ENCODE data around the gene RNF11.

The RNF11 gene

GRCh38 chr1:51320967-51321923 is 85.2 kb downstream of the RNF11 start:
- DNase-seq: no peak

DNA sequence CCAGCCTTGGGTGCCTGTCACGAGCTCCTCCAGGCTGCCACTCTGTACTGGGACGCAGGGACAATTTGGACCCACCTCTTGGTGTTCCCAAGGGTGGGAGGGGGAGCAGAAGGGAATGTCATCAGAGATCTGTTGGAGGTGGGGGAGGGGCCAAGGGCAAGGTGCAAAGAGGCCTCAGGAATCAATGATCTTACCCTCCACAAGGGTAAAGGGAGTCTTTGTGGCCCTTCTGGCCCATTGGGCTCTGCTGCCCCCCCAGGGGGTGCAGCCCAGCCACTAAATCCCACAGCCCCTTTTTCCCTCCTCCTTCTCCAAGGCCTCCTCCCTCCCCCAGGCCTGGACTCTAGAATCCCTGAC is 85.8 kb downstream of the RNF11 start:
- DNase-seq: no peak

DNA sequence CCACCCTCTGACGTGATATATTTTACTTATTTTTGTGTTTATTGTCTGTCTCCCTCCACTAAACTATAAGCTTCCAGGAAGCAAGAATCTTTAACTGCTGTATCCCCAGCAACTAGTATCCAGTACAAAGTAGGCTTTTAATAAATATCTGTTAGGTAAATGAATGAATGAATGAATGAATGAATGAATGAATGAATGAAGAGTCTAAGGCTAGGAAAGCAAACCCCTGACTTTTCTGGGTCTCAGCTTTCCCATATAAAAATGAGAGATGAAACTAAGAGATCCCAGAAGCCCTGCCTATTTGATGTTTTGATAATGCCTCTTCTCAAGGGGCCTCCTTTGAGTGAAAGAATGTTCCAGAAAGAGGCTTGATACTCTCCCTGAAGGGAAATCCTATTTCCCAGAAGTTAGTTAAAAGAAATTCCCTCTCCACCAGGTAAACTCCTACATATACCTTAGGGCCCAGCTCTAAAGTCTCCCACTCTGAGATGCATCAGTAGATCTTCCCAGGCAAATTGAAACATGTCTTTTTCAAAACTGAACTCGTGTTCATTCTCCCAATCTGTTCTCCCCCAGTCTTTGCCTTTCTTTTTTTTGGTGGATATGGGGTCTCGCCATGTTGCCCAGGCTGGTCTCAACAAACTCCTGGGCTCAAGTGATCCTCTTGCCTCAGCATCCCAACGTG is 86.5 kb downstream of the RNF11 start:
- DNase-seq: no peak
